OCI-LY1 (cell line): ENCODE results near the gene RAB18.

Experiments
- H2AFZ ChIP-seq: fragments of 200-600 bp; sonication (generic), shearing (Covaris generic); 2 replicates; pipeline ENCODE4 v1.6.0; 2014; ENCODE audit warnings: antibody characterized with exemption, mild to moderate bottlenecking, low read length
- H3F3A ChIP-seq: fragments of 200-600 bp; sonication (generic), shearing (Covaris generic); 2 replicates; pipeline ENCODE4 v1.6.0; 2014; ENCODE audit warnings: mild to moderate bottlenecking, antibody characterized with exemption, low read length, moderate library complexity; ENCODE audit not compliant: insufficient read depth
- H3K27ac ChIP-seq: fragments of 200-600 bp; sonication (generic); 2 replicates; pipeline ENCODE4 v1.5.1; 2014; ENCODE audit warnings: low read length, mixed run types, mild to moderate bottlenecking, low read depth; ENCODE audit not compliant: poor library complexity, severe bottlenecking
- H3K27me3 ChIP-seq: fragments of 200-600 bp; sonication (generic); 2 replicates; pipeline ENCODE4 v1.6.0; 2014; ENCODE audit warnings: antibody characterized with exemption, mild to moderate bottlenecking, low read length, moderate library complexity; ENCODE audit not compliant: insufficient read depth
- H3K36me3 ChIP-seq: fragments of 200-600 bp; sonication (generic); 2 replicates; pipeline ENCODE4 v1.6.1; 2014; ENCODE audit warnings: mild to moderate bottlenecking, antibody characterized with exemption, low read length, moderate library complexity, mixed read lengths; ENCODE audit not compliant: insufficient read depth
- H3K4me1 ChIP-seq: fragments of 200-600 bp; sonication (generic); 2 replicates; pipeline ENCODE4 v1.5.1; 2014; ENCODE audit warnings: mild to moderate bottlenecking, low read length, moderate library complexity; ENCODE audit not compliant: insufficient read depth, severe bottlenecking
- H3K4me2 ChIP-seq: fragments of 200-600 bp; sonication (generic), shearing (Covaris generic); 2 replicates; pipeline ENCODE4 v1.6.1; 2014; ENCODE audit warnings: low read length
- H3K4me3 ChIP-seq: fragments of 200-600 bp; sonication (generic); 2 replicates; pipeline ENCODE4 v1.5.1; 2014; ENCODE audit warnings: low read length, low read depth, mild to moderate bottlenecking, mixed read lengths; ENCODE audit not compliant: poor library complexity, severe bottlenecking
- H3K79me2 ChIP-seq: fragments of 200-600 bp; shearing (Covaris generic); 2 replicates; pipeline ENCODE4 v1.6.1; 2016; ENCODE audit warnings: mixed run types, low read length, mixed read lengths; ENCODE audit not compliant: insufficient read depth
- H3K9ac ChIP-seq: fragments of 200-600 bp; sonication (generic), shearing (Covaris generic); 2 replicates; pipeline ENCODE4 v1.6.1; 2014; ENCODE audit warnings: mild to moderate bottlenecking, low read length, mixed read lengths
- H3K9me2 ChIP-seq: fragments of 200-600 bp; sonication (generic), shearing (Covaris generic); 2 replicates; pipeline ENCODE4 v1.6.1; 2014; ENCODE audit warnings: low read depth, mild to moderate bottlenecking, low read length, mixed read lengths
- H3K9me3 ChIP-seq: fragments of 200-600 bp; shearing (Covaris generic); 2 replicates; pipeline ENCODE4 v1.6.1; 2014; ENCODE audit warnings: low read length, mixed read lengths
- H4K20me1 ChIP-seq: fragments of 200-600 bp; sonication (generic), shearing (Covaris generic); 2 replicates; pipeline ENCODE4 v1.6.0; 2016; ENCODE audit warnings: mild to moderate bottlenecking, low read length; ENCODE audit not compliant: insufficient read depth
- CTCF ChIP-seq: fragments of 200-600 bp; sonication (generic), shearing (Covaris generic); IDR thresholded peaks from 2 replicates; pipeline ENCODE4 v1.5.1; 2017; ENCODE audit warnings: mild to moderate bottlenecking, antibody characterized with exemption, low read length, moderate library complexity, mixed read lengths
- EZH2 ChIP-seq: fragments of 200-600 bp; sonication (generic), shearing (Covaris generic); IDR thresholded peaks from 2 replicates; pipeline ENCODE4 v1.8.0; 2017; ENCODE audit warnings: borderline replicate concordance, mixed run types, mild to moderate bottlenecking, antibody characterized with exemption, low read length, moderate library complexity, mixed read lengths

The RAB18 gene

GRCh38 chr10:27485368-27485767, 18.7 kb upstream of the RAB18 start:
- Histone ChIP-seq H3K9me2 (no peaks in the 10 kb centered on the region), H3K27me3 (no peaks in the 10 kb centered on the region), H3K9ac (no peak overlapping the region), H4K20me1 (no peaks in the 10 kb centered on the region), H2AFZ (no peak overlapping the region), H3F3A (no peaks in the 10 kb centered on the region), H3K4me2 (no peak overlapping the region), H3K9me3 (no peaks in the 10 kb centered on the region), H3K79me2 (no peaks in the 10 kb centered on the region), H3K4me1 (no peaks in the 10 kb centered on the region), H3K36me3 (no peaks in the 10 kb centered on the region), H3K4me3 (no peak overlapping the region), H3K27ac (no peak overlapping the region)
- TF ChIP-seq CTCF (no peak), EZH2 (no peak)

- no peak overlapping the region for H2AFZ ChIP-seq
- TF ChIP-seq EZH2 = no peak
- TF ChIP-seq CTCF = no peak
- no peak overlapping the region for H3K9ac ChIP-seq
- no peaks in the 10 kb centered on the region for H3K27me3 ChIP-seq
- peaks cover 5% of the 10 kb centered on the region for H3K9me3 ChIP-seq
- no peaks in the 10 kb centered on the region for H3K79me2 ChIP-seq
- no peak overlapping the region for H3K4me3 ChIP-seq
- H4K20me1 ChIP-seq = no peaks in the 10 kb centered on the region
- H3K4me2 ChIP-seq = no peak overlapping the region
- H3K36me3 ChIP-seq = no peaks in the 10 kb centered on the region
- no peak overlapping the region for H3K27ac ChIP-seq
- no peaks in the 10 kb centered on the region for H3K4me1 ChIP-seq
- H3K9me2 ChIP-seq = no peaks in the 10 kb centered on the region
- no peaks in the 10 kb centered on the region for H3F3A ChIP-seq
These were observed 18.1 kb upstream of the RAB18 start for GRCh38 chr10:27485986-27486385.

- Histone ChIP-seq H2AFZ (no peak overlapping the region), H3K4me3 (no peak overlapping the region), H4K20me1 (no peaks in the 10 kb centered on the region), H3K79me2 (no peaks in the 10 kb centered on the region), H3K27me3 (no peaks in the 10 kb centered on the region), H3K4me2 (no peak overlapping the region), H3K4me1 (no peaks in the 10 kb centered on the region), H3K36me3 (no peaks in the 10 kb centered on the region), H3K9me3 (peaks cover 7% of the 10 kb centered on the region), H3K9ac (no peak overlapping the region), H3K27ac (no peak overlapping the region), H3K9me2 (no peaks in the 10 kb centered on the region), H3F3A (no peaks in the 10 kb centered on the region)
- TF ChIP-seq CTCF = no peak
These were observed 13.3 kb upstream of the RAB18 start for GRCh38 chr10:27490807-27491206.
